ENCODE data around the gene PPP2R2C. TPM values are rescaled to one million over a fixed set of nuclear protein-coding genes. Genes with fewer than 3 reads are reported as not detected.

Gene PPP2R2C
- total and polyA plus RNA-seq, 10 of the 15 experiments (the other 5 are each of a cell fraction or from before 2014, with no cell fraction given): 0.13 to 0.15 TPM; not detected in 8

- TF ChIP-seq E2F4 (IDR thresholded peaks at IDR 0.05; ENCODE audit: low read depth, low read length): no peak
- no peak for TF ChIP-seq IRF3 (IDR thresholded peaks at IDR 0.05)
- no peak for TF ChIP-seq TCF7 (IDR thresholded peaks at IDR 0.05; ENCODE audit: borderline replicate concordance)
- no peak for TF ChIP-seq SIX5 (IDR thresholded peaks at IDR 0.05; ENCODE audit: low read depth, low read length, severe bottlenecking)
- no peak for TF ChIP-seq SMAD5 (IDR thresholded peaks at IDR 0.05; ENCODE audit: low read depth)
- no peak for TF ChIP-seq BMI1 (IDR thresholded peaks at IDR 0.05; ENCODE audit: borderline replicate concordance)
- no peak for TF ChIP-seq NR2C1 (IDR thresholded peaks at IDR 0.05)
These were observed 176.9 kb downstream of the PPP2R2C start (continued) for GRCh38 chr4:6295495-6295894.

GRCh38 chr4:6294705-6295421 is 177.6 kb downstream of the PPP2R2C start:
- Histone ChIP-seq H3K4me2 (ENCODE audit: control insufficient read depth, insufficient read depth) (no peak overlapping the region), H4K20me1 (ENCODE audit: control insufficient read depth, insufficient read depth) (no peaks in the 10 kb centered on the region), H2AFZ (ENCODE audit: control insufficient read depth, low read depth, low read length) (no peak overlapping the region), H3K36me3 (ENCODE audit: control insufficient read depth in 2 of 2, insufficient read depth in 2 of 2, low read length in 1 of 2) (no peaks in the 10 kb centered on the region), H3K4me1 (ENCODE audit: control insufficient read depth, insufficient read depth, low read length) (no peaks in the 10 kb centered on the region), H3K27me3 (replicated peaks in 1 of 2; ENCODE audit: control insufficient read depth in 2 of 2, insufficient read depth in 2 of 2, low read length in 1 of 2) (no peaks in the 10 kb centered on the region), H3K79me2 (ENCODE audit: control insufficient read depth, insufficient read depth, low read length) (no peaks in the 10 kb centered on the region), H3K9ac (ENCODE audit: control insufficient read depth, insufficient read depth, low read length) (no peak overlapping the region), H3K9me3 (replicated peaks; ENCODE audit: control insufficient read depth, insufficient read depth, low read length) (no peaks in the 10 kb centered on the region), H3K4me3 (no peak overlapping the region), H3K27ac (ENCODE audit: control insufficient read depth, insufficient read depth) (no peak overlapping the region)
- ATAC-seq (no peak), DNase-seq (ENCODE audit: low read depth, low spot score) (no peak), FAIRE-seq (no peak)
- intact Hi-C loops (cut with micrococcal nuclease; ENCODE audit: unreplicated experiment) (no loop called here), in situ Hi-C loops (cut with MboI) (no loop called here)
- ChIA-PET POLR2A (no interaction called here), CTCF (interaction anchor here (1.9 kb wide), 1 partner anchor 44 kb away, joined by 5 read pairs; no protein-coding TSS in a partner anchor), RAD21 (ENCODE audit: unreplicated experiment) (no interaction called here), SMC1A (ENCODE audit: uncharacterized antibody, unreplicated experiment) (interaction anchor here (0.6 kb wide), 1 partner anchor 347 kb away, joined by 3 read pairs; no protein-coding TSS in a partner anchor)
- no TSS peak for BruUV-seq (replicated peaks)
- WGBS (ENCODE audit: insufficient coverage, insufficient replicate concordance, low lambda C conversion rate, missing lambda C conversion rate): 81% methylated on average over 27 of the region's 27 CpGs
- no peak for TF ChIP-seq IKZF2 (IDR thresholded peaks at IDR 0.05)
- TF ChIP-seq KDM1A (IDR thresholded peaks at IDR 0.05; ENCODE audit: borderline replicate concordance): no peak
- no peak for TF ChIP-seq ZNF217 (IDR thresholded peaks at IDR 0.05)
- no peak for TF ChIP-seq ZNF687 (IDR thresholded peaks at IDR 0.05)
- TF ChIP-seq CTCF (IDR thresholded peaks at IDR 0.05 in 2 of 3, conservative IDR thresholded peaks at IDR 0.05 in 1 of 3; ENCODE audit: control insufficient read depth in 2 of 3, extremely low read depth in 1 of 3, insufficient read depth in 1 of 3, low read depth in 3 of 3, low read length in 3 of 3): no peak
- TF ChIP-seq EGR1 (IDR thresholded peaks at IDR 0.05; ENCODE audit: borderline replicate concordance in 1 of 2, low read depth in 2 of 2, low read length in 2 of 2): no peak
- no peak for TF ChIP-seq DPF2 (IDR thresholded peaks at IDR 0.05)

Data from GM12878 (cell line).